ENCODE results near the gene SLC26A1. TPM values are rescaled to one million over a fixed set of nuclear protein-coding genes. Genes with fewer than 3 reads are reported as not detected.

The SLC26A1 gene
- total RNA-seq, 2 experiments from 2014 or later, result 0.25 to 0.65 TPM

- Mint-ChIP-seq H3K27ac (no peak overlapping the region), H3K4me1 (no peaks in the 10 kb centered on the region), H3K4me3 (no peak overlapping the region), H3K27me3 (no peaks in the 10 kb centered on the region), H3K36me3 (peaks cover 1% of the 10 kb centered on the region), H3K9me3 (no peaks in the 10 kb centered on the region)
- ATAC-seq (ENCODE audit: low read depth) (no peak), DNase-seq (no peak)
- POLR2A ChIA-PET, result no interaction called here
Observed at GRCh38 chr4:961351-962230, 31.6 kb downstream of the SLC26A1 start.

- no peak overlapping the region for H3K27ac Mint-ChIP-seq
- H3K4me3 Mint-ChIP-seq, result no peak overlapping the region
- POLR2A ChIA-PET, result no interaction called here
Observed at GRCh38 chr4:960636-961350, 32.4 kb downstream of the SLC26A1 start.

GRCh38 chr4:960140-960635 is 33.0 kb downstream of the SLC26A1 start:
- DNase-seq (no peak), ATAC-seq (ENCODE audit: low read depth) (no peak)
- H3K9me3 Mint-ChIP-seq, result no peaks in the 10 kb centered on the region
- no peak overlapping the region for H3K27ac Mint-ChIP-seq
- no peak overlapping the region for H3K4me3 Mint-ChIP-seq
- no peaks in the 10 kb centered on the region for H3K36me3 Mint-ChIP-seq
- no peaks in the 10 kb centered on the region for H3K27me3 Mint-ChIP-seq
- no peaks in the 10 kb centered on the region for H3K4me1 Mint-ChIP-seq
- POLR2A ChIA-PET, result no interaction called here

More at GRCh38 chr4:960636-961350, 32.4 kb downstream of the SLC26A1 start:
- H3K4me1 Mint-ChIP-seq, result no peaks in the 10 kb centered on the region
- ATAC-seq (ENCODE audit: low read depth), result no peak
- no peaks in the 10 kb centered on the region for H3K36me3 Mint-ChIP-seq
- DNase-seq, result no peak
- no peaks in the 10 kb centered on the region for H3K27me3 Mint-ChIP-seq
- H3K9me3 Mint-ChIP-seq, result no peaks in the 10 kb centered on the region

- Mint-ChIP-seq H3K4me3 (no peak overlapping the region), H3K36me3 (peaks cover 2% of the 10 kb centered on the region), H3K27ac (no peak overlapping the region), H3K4me1 (no peaks in the 10 kb centered on the region), H3K9me3 (no peaks in the 10 kb centered on the region), H3K27me3 (no peaks in the 10 kb centered on the region)
- POLR2A ChIA-PET, result no interaction called here
- no peak for DNase-seq
- no peak for ATAC-seq (ENCODE audit: low read depth)
Observed at GRCh38 chr4:959338-960139, 33.7 kb downstream of the SLC26A1 start.

GRCh38 chr4:958696-959337 is 34.4 kb downstream of the SLC26A1 start:
- ATAC-seq (ENCODE audit: low read depth), result no peak
- Mint-ChIP-seq H3K27me3 (no peaks in the 10 kb centered on the region), H3K4me1 (no peaks in the 10 kb centered on the region), H3K36me3 (peaks cover 3% of the 10 kb centered on the region), H3K4me3 (no peak overlapping the region), H3K27ac (no peak overlapping the region), H3K9me3 (no peaks in the 10 kb centered on the region)
- POLR2A ChIA-PET, result no interaction called here
- DNase-seq, result no peak

GRCh38 chr4:958314-958665 is 34.9 kb downstream of the SLC26A1 start:
- Mint-ChIP-seq H3K27ac (no peak overlapping the region), H3K9me3 (no peaks in the 10 kb centered on the region), H3K4me1 (no peaks in the 10 kb centered on the region), H3K4me3 (no peak overlapping the region), H3K27me3 (no peaks in the 10 kb centered on the region), H3K36me3 (peaks cover 3% of the 10 kb centered on the region)
- POLR2A ChIA-PET, result no interaction called here
- DNase-seq (no peak), ATAC-seq (ENCODE audit: low read depth) (no peak)

- Mint-ChIP-seq H3K4me3 (no peak overlapping the region), H3K36me3 (peaks cover 3% of the 10 kb centered on the region), H3K9me3 (no peaks in the 10 kb centered on the region), H3K27me3 (no peaks in the 10 kb centered on the region), H3K27ac (no peak overlapping the region), H3K4me1 (no peaks in the 10 kb centered on the region)
- DNase-seq, result no peak
- POLR2A ChIA-PET, result no interaction called here
- no peak for ATAC-seq (ENCODE audit: low read depth)
Observed at GRCh38 chr4:957581-958313, 35.5 kb downstream of the SLC26A1 start.

- ATAC-seq (ENCODE audit: low read depth), result no peak
- no peaks in the 10 kb centered on the region for H3K9me3 Mint-ChIP-seq
- no peak overlapping the region for H3K27ac Mint-ChIP-seq
- no peak for DNase-seq
- H3K4me3 Mint-ChIP-seq, result no peak overlapping the region
- no peaks in the 10 kb centered on the region for H3K27me3 Mint-ChIP-seq
- POLR2A ChIA-PET, result no interaction called here
- peaks cover 3% of the 10 kb centered on the region for H3K36me3 Mint-ChIP-seq
- no peaks in the 10 kb centered on the region for H3K4me1 Mint-ChIP-seq
Observed at GRCh38 chr4:957231-957580, 36.0 kb downstream of the SLC26A1 start.

GRCh38 chr4:956531-957230 is 36.5 kb downstream of the SLC26A1 start:
- Mint-ChIP-seq H3K36me3 (peaks cover 3% of the 10 kb centered on the region), H3K27me3 (no peaks in the 10 kb centered on the region), H3K27ac (peak overlapping the region; percentile 42), H3K4me3 (no peak overlapping the region), H3K4me1 (no peaks in the 10 kb centered on the region), H3K9me3 (no peaks in the 10 kb centered on the region)
- no peak for ATAC-seq (ENCODE audit: low read depth)
- POLR2A ChIA-PET, result no interaction called here
- no peak for DNase-seq

GRCh38 chr4:955931-956381 is 37.2 kb downstream of the SLC26A1 start:
- no peaks in the 10 kb centered on the region for H3K9me3 Mint-ChIP-seq
- H3K4me1 Mint-ChIP-seq, result no peaks in the 10 kb centered on the region
- POLR2A ChIA-PET, result no interaction called here
- H3K4me3 Mint-ChIP-seq, result no peak overlapping the region
- H3K27me3 Mint-ChIP-seq, result no peaks in the 10 kb centered on the region
- H3K36me3 Mint-ChIP-seq, result peaks cover 3% of the 10 kb centered on the region
- no peak for ATAC-seq (ENCODE audit: low read depth)
- no peak for DNase-seq
- no peak overlapping the region for H3K27ac Mint-ChIP-seq

GRCh38 chr4:955161-955921 is 37.9 kb downstream of the SLC26A1 start:
- POLR2A ChIA-PET, result no interaction called here
- no peak for ATAC-seq (ENCODE audit: low read depth)
- H3K27ac Mint-ChIP-seq, result no peak overlapping the region
- no peak overlapping the region for H3K4me3 Mint-ChIP-seq
- H3K4me1 Mint-ChIP-seq, result no peaks in the 10 kb centered on the region
- no peaks in the 10 kb centered on the region for H3K9me3 Mint-ChIP-seq
- DNase-seq, result peak; percentile 28
- peaks cover 3% of the 10 kb centered on the region for H3K36me3 Mint-ChIP-seq
- H3K27me3 Mint-ChIP-seq, result no peaks in the 10 kb centered on the region

Data from activated naive CD8-positive, alpha-beta T cell treated with anti-CD3 and anti-CD28 coated beads, Interleukin-2, amount 10 ng/mL, durations not matched to agents 7 days and 5 days (primary cell).